ENCODE data around the gene FADD.

FADD gene

DNA sequence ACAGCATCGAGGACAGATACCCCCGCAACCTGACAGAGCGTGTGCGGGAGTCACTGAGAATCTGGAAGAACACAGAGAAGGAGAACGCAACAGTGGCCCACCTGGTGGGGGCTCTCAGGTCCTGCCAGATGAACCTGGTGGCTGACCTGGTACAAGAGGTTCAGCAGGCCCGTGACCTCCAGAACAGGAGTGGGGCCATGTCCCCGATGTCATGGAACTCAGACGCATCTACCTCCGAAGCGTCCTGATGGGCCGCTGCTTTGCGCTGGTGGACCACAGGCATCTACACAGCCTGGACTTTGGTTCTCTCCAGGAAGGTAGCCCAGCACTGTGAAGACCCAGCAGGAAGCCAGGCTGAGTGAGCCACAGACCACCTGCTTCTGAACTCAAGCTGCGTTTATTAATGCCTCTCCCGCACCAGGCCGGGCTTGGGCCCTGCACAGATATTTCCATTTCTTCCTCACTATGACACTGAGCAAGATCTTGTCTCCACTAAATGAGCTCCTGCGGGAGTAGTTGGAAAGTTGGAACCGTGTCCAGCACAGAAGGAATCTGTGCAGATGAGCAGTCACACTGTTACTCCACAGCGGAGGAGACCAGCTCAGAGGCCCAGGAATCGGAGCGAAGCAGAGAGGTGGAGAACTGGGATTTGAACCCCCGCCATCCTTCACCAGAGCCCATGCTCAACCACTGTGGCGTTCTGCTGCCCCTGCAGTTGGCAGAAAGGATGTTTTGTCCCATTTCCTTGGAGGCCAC lies 3.3 kb downstream of the FADD start:
- TF ChIP-seq, protein P1, sequence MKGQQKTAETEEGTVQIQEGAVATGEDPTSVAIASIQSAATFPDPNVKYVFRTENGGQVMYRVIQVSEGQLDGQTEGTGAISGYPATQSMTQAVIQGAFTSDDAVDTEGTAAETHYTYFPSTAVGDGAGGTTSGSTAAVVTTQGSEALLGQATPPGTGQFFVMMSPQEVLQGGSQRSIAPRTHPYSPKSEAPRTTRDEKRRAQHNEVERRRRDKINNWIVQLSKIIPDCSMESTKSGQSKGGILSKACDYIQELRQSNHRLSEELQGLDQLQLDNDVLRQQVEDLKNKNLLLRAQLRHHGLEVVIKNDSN (IDR thresholded peaks at IDR 0.05), result no peak
- TF ChIP-seq NFIC (IDR thresholded peaks at IDR 0.05) (no peak), TCF12 (IDR thresholded peaks at IDR 0.05; ENCODE audit: low read depth) (no peak), TAF1 (IDR thresholded peaks at IDR 0.05; ENCODE audit: low read depth) (no peak), RAD21 (IDR thresholded peaks at IDR 0.05; ENCODE audit: low read depth) (no peak), FOXM1 (IDR thresholded peaks at IDR 0.05; ENCODE audit: borderline replicate concordance, low read depth) (no peak), CREB1 (IDR thresholded peaks at IDR 0.05; ENCODE audit: low read depth) (no peak), YY1 (IDR thresholded peaks at IDR 0.05; ENCODE audit: low read depth) (no peak), TEAD4 (IDR thresholded peaks at IDR 0.05) (no peak), EP300 (IDR thresholded peaks at IDR 0.05; ENCODE audit: borderline replicate concordance) (no peak), EGR1 (IDR thresholded peaks at IDR 0.05) (no peak), CEBPB (IDR thresholded peaks at IDR 0.05) (no peak), ZBTB7A (IDR thresholded peaks at IDR 0.05; ENCODE audit: low read depth) (no peak)
- TF ChIP-seq, protein P2, sequence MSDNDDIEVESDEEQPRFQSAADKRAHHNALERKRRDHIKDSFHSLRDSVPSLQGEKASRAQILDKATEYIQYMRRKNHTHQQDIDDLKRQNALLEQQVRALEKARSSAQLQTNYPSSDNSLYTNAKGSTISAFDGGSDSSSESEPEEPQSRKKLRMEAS (IDR thresholded peaks at IDR 0.05), result no peak
- TF ChIP-seq, protein P3, sequence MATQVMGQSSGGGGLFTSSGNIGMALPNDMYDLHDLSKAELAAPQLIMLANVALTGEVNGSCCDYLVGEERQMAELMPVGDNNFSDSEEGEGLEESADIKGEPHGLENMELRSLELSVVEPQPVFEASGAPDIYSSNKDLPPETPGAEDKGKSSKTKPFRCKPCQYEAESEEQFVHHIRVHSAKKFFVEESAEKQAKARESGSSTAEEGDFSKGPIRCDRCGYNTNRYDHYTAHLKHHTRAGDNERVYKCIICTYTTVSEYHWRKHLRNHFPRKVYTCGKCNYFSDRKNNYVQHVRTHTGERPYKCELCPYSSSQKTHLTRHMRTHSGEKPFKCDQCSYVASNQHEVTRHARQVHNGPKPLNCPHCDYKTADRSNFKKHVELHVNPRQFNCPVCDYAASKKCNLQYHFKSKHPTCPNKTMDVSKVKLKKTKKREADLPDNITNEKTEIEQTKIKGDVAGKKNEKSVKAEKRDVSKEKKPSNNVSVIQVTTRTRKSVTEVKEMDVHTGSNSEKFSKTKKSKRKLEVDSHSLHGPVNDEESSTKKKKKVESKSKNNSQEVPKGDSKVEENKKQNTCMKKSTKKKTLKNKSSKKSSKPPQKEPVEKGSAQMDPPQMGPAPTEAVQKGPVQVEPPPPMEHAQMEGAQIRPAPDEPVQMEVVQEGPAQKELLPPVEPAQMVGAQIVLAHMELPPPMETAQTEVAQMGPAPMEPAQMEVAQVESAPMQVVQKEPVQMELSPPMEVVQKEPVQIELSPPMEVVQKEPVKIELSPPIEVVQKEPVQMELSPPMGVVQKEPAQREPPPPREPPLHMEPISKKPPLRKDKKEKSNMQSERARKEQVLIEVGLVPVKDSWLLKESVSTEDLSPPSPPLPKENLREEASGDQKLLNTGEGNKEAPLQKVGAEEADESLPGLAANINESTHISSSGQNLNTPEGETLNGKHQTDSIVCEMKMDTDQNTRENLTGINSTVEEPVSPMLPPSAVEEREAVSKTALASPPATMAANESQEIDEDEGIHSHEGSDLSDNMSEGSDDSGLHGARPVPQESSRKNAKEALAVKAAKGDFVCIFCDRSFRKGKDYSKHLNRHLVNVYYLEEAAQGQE (IDR thresholded peaks at IDR 0.05; ENCODE audit: low read depth), result no peak

DNA sequence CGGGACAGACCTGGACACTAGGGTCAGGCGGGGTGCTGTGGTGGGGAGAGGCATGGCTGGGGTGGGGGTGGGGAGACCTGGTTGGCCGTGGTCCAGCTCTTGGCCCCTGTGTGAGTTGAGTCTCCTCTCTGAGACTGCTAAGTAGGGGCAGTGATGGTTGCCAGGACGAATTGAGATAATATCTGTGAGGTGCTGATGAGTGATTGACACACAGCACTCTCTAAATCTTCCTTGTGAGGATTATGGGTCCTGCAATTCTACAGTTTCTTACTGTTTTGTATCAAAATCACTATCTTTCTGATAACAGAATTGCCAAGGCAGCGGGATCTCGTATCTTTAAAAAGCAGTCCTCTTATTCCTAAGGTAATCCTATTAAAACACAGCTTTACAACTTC lies 3.9 kb downstream of the FADD start:
- no peak for TF ChIP-seq FOXM1 (IDR thresholded peaks at IDR 0.05; ENCODE audit: borderline replicate concordance, low read depth)
- TF ChIP-seq RAD21 (IDR thresholded peaks at IDR 0.05; ENCODE audit: low read depth), result no peak
- no peak for TF ChIP-seq YY1 (IDR thresholded peaks at IDR 0.05; ENCODE audit: low read depth)
- TF ChIP-seq, protein P3 (IDR thresholded peaks at IDR 0.05; ENCODE audit: low read depth), result no peak

DNA sequence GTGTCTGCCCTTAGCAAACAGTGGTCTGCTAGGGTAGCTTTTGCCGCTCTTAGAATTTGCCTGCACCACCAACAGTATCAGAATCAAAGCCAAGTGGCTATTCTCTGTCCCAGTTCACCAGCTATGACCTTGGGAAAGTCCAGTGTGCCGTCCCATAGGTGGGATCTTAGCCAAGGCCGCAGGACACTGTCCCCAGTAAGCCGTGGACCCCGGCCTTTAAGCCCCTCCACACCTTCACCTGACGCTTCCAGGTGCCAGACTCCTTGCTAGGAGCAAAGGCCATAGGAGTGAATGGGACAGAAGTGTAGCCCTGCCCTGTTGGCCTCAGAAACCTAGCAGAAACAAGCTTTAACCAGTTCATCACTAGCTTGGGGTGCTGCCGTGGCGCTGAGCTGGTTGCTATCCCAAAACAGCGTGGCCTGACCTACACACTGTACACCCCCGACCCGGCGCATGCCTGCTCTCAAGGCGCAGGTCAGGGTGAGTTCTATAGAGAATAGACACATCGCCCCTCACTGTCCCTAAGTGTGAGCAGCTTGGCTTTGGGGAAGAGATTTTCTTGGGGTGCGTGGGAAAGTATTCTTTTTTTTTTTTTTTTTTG lies 4.5 kb downstream of the FADD start:
- no peak for TF ChIP-seq TAF1 (IDR thresholded peaks at IDR 0.05; ENCODE audit: low read depth)
- TF ChIP-seq NFIC (IDR thresholded peaks at IDR 0.05), result no peak

DNA sequence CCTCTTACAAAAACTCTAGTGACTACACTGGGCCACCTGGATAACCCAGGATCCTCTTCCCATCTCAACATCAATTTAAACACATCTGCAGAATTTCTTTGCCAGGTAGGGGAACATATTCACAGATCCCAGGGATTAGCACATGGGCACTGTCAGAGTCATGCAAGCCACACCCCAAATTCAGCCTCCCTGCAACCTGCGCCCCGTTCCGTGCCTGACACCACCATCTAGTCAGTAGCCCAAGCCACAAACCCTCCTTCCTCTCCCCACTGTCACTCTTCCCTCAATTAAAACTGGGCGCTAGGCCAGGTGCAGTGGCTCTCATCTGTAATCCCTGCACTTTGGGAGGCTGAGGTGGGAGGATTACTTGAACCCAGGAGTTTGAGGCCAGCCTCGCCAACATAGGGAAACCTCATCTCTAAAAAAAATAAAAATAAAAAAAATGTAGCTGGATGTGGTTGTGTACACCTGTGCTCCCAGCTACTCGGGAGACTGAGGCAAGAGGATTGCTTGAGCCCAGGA lies 6.4 kb downstream of the FADD start:
- TF ChIP-seq, protein P3 (IDR thresholded peaks at IDR 0.05; ENCODE audit: low read depth), result no peak
- TF ChIP-seq YY1 (IDR thresholded peaks at IDR 0.05; ENCODE audit: low read depth) (no peak), EGR1 (IDR thresholded peaks at IDR 0.05) (no peak), CEBPB (IDR thresholded peaks at IDR 0.05) (no peak), FOXM1 (IDR thresholded peaks at IDR 0.05; ENCODE audit: borderline replicate concordance, low read depth) (no peak), NFIC (IDR thresholded peaks at IDR 0.05) (no peak), EP300 (IDR thresholded peaks at IDR 0.05; ENCODE audit: borderline replicate concordance) (no peak), CREB1 (IDR thresholded peaks at IDR 0.05; ENCODE audit: low read depth) (no peak), TAF1 (IDR thresholded peaks at IDR 0.05; ENCODE audit: low read depth) (no peak), TCF12 (IDR thresholded peaks at IDR 0.05; ENCODE audit: low read depth) (no peak)
- TF ChIP-seq, protein P2 (IDR thresholded peaks at IDR 0.05), result no peak
- TF ChIP-seq, protein P1 (IDR thresholded peaks at IDR 0.05), result no peak

Measured in Ishikawa (cell line).